GM19397 (cell line): ENCODE data around the gene TMEM190.
"Not testable (repeated sequence)": the region's sequence is repeated elsewhere in the genome, so short reads cannot be mapped to it uniquely, and the experiment has no call there.

Experiments
- ATAC-seq: cut with Tn5 transposase; IDR thresholded peaks from one replicate; pipeline ENCODE4 v1.9.1; 2021; ENCODE audit warnings: mild to moderate bottlenecking, moderate library complexity; ENCODE audit not compliant: unreplicated experiment

TMEM190 gene

DNA sequence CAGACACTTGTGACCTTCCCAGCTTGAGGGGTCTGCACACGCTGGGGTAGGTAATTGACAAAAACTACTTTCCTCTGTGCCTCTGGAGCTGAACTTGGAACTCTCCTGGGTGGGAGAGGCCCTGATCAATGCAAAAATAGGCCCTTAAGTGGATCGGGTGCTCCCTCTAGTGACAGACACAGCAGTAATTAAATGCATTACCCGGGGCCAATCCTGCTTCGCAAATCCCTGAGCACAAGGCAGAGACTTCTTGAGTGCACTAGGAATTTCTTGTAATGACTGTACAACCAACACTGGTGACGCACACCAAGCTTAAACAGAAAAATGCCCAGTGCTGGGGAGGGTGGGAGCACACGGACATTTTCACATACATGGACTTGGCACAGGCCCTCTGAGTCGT lies 41.6 kb downstream of the TMEM190 start:
- ATAC-seq: no peak

DNA sequence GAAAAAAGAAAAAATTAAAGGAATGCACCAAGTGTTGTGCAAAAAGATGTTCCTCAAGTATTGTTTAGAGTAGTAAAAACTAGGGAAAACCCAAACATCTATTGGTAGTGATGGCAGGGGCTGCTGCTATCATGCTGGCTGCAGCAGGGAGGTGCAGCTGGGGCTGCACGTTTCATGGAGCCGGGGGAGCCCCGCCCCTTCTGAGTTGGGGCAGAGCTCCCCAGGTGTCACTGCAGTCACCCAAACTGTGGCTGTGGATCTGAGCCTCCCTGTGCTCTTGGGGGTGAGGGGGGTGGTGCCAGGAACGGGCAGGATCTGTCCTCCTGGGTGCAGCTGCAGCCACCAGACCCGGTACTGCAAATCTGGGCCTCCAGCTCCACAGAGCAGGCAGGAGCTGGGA lies 42.5 kb downstream of the TMEM190 start:
- ATAC-seq: no peak

DNA sequence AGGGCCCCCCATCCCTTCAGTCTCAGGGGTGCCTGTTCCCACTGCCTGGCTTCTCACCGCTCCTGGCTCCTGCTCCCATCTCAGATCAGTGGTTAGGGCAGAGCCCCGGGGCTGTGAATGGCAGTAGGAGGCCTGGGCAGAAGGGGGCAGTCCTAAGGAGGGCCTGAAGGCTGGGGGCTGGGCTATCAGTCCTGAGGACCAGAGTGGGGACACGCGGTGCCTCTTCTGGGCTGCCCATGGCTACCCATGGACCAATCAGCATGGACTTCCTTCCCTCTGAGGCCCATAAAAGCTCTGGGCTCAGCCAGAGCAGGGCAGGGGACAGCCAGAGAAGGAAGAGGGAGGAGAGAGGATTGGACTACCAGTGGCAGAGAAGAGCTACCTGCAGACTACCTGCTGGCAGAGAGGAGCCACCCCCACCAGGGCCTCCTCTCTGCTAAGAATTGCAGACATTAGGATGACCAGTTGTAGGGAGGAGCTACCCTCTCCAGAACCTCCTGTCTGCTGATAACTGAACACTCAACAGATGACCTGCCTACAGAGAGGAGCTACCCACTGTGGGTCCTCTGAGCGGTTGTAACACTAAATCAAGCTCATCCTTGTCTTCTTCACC lies 43.1 kb downstream of the TMEM190 start:
- no peak for ATAC-seq

DNA sequence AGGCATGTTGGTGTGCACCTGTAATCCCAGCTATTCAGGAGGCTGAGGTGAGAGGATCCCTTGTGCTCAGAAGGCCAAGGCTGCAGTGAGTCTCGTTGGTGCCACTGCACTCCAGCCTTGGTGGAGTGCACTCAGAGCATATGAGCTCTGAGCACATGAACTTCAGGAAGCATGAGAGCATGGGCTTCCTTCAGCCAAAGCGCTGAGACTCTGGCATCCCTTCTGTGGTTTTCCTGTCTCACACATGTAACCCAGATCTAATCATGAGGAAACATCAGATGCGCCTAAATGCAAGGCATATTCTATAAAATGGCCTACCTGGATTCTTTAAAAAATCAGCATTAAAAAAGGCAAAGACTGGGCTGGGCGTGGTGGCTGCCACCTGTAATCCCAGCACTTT lies 44.7 kb downstream of the TMEM190 start:
- not testable (repeated sequence) for ATAC-seq

DNA sequence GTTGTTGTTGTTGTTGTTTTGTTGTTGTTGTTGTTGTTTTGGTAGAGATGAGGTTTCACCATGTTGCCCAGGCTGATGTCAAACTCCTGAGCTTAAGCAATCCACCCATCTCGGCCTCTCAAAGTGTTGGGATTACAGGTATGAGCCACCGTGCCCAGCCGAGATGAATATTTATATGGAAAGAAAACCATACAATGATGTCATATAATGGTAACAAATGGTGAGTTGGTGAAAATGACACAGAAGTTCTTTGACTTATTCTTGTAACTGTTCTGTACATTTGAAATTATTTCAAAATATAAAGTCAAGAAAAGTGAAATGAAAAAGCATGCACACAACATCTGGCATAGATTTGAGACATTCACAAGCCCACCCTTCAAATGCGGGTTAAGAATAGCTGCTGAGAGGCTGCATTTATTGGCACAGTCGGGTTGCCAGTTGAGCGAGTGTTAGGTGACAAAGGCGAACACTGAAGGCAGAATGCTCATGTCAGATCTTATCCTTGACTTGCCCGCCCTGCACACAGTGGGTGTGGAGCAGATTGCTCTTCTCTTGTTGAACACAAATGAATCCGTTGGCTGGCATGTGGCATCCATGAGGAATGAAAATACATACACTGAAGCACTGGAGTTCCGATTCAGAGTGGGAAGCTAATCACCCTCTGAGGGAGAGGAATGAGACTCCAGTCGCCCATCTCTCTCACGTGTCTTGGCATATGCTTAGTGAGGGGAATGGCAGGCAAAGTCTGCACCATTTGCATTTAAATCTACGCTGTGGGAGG lies 46.8 kb downstream of the TMEM190 start:
- no peak for ATAC-seq

DNA sequence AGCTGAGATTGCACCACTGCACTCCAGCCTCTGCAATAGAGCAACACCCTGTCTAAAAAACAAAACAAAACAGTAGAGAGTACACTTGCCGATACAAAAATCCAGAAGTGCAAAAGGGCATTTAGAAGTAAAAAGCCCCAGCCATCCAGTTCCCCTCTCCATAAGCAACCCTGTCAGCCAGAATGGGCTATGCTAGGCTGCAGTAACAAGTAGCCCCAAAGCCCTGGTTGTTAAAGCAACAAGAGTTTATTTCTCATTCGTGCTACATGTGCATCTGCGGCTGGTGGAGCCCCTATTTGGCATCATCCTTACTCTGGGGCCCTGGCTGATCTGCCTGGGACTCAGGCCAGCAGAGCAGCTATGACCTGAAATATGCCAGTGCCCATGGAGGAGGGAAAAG lies 47.9 kb downstream of the TMEM190 start:
- ATAC-seq: no peak

DNA sequence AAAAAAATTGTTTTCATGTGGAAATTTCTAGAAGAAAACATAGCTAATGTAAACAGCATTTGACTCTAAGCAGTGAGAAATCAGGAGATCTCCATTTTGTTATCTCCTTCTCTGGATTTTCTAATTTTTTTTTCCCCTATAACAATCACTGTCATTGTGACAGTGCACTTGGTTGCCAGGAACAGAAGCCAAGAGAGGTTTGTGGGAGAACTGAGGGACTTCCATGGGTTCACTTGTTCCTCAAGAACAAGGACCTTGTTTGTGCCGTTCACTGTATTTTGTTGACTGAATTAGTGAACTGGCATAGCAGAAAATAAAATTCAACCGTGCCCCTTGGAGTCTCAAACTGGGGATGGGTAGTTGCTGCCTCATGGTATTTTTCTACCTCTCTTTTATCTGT lies 49.4 kb downstream of the TMEM190 start:
- no peak for ATAC-seq
